HepG2 (cell line): Measurements from ENCODE around the gene WNT10A. TPM values are rescaled to one million over a fixed set of nuclear protein-coding genes. Genes with fewer than 3 reads are reported as not detected.

Experiments used
- ATAC-seq: fragments of 200-7000 bp; cut with Tn5 transposase; 3 replicates; pipeline ENCODE4 v1.9.1; 2020; ENCODE audit warnings: mild to moderate bottlenecking, moderate library complexity
- BruUV-seq: library from RNA; stranded (reverse); fragments of 400-500 nt; replicated peaks from 2 replicates; lab custom pipeline; 2021; lab: Mats Ljungman, UMichigan
- CTCF ChIA-PET: fragments of 300-600 bp; formaldehyde crosslinking; extraction: SDS; loops from one replicate; lab custom pipeline; 2021; ENCODE audit warnings: low total read pairs, inconsistent platforms, low intra/inter-chr PET ratio; lab: Yijun Ruan, JAX
- POLR2A ChIA-PET: fragments of 350-600 bp; sonication (Branson Sonifier 250); formaldehyde crosslinking; loops from one replicate; lab custom pipeline; 2020; ENCODE audit warnings: antibody characterized with exemption, inconsistent platforms; lab: Yijun Ruan, JAX
- DNase-seq: peaks from one replicate; pipeline ENCODE4 v3.0.0-alpha.2; 2015; ENCODE audit warnings: low spot score
- FAIRE-seq: peaks from 3 replicates; lab custom pipeline; 2011; peaks lifted over from hg19 to GRCh38; lab: Jason Lieb, UNC
- H2AFZ ChIP-seq: one replicate; pipeline ENCODE4 v1.6.1; 2011; ENCODE audit warnings: low read length, inconsistent platforms
- H3K27ac ChIP-seq: fragments of 300-600 bp; 3 replicates; pipeline ENCODE4 v1.8.0; 2011; ENCODE audit warnings: mixed run types, mild to moderate bottlenecking, mixed read lengths, low read length, inconsistent platforms; ENCODE audit not compliant: insufficient read depth; ENCODE audit errors: extremely low read length
- H3K27me3 ChIP-seq, 2 experiments: fragments of 200-600 bp in 1 of 2; 2 replicates in 1 of 2; 3 replicates in 1 of 2; pipeline versions ENCODE4 v1.6.0 to v1.8.0; 2011; ENCODE audit warnings: low read length in 2 of 2, mild to moderate bottlenecking in 2 of 2, moderate library complexity in 2 of 2, inconsistent platforms in 1 of 2; ENCODE audit not compliant: insufficient read depth in 2 of 2, control insufficient read depth in 1 of 2
- H3K36me3 ChIP-seq, 2 experiments: fragments of 200-600 bp in 1 of 2; replicated peaks in 1 of 2; 2 replicates in 1 of 2; 3 replicates in 1 of 2; pipeline versions ENCODE4 v1.5.1 to v1.8.0; 2011; ENCODE audit warnings: low read length in 2 of 2, inconsistent platforms in 1 of 2; ENCODE audit not compliant: insufficient read depth in 2 of 2, control insufficient read depth in 1 of 2
- H3K4me1 ChIP-seq: 2 replicates; pipeline ENCODE4 v1.5.1; 2012; ENCODE audit warnings: low read length, inconsistent platforms; ENCODE audit not compliant: insufficient read depth
- H3K4me2 ChIP-seq: 2 replicates; pipeline ENCODE4 v1.6.0; 2011; ENCODE audit warnings: low read depth, low read length, inconsistent platforms
- H3K4me3 ChIP-seq, 3 experiments: fragments of 200-600 bp in 1 of 3; sonication (generic), shearing (Covaris generic) in 1 of 3; replicated peaks in 1 of 3; 2 replicates each; pipeline ENCODE4 v1.5.1; 2011 to 2016; ENCODE audit warnings: low read length in 3 of 3, inconsistent platforms in 2 of 3, low read depth in 2 of 3, mild to moderate bottlenecking in 2 of 3, control low read depth in 1 of 3, mixed read lengths in 1 of 3; ENCODE audit not compliant: insufficient read depth in 1 of 3
- H3K79me2 ChIP-seq: one replicate; pipeline ENCODE4 v1.6.1; 2011; ENCODE audit warnings: low read length, inconsistent platforms; ENCODE audit not compliant: insufficient read depth
- H3K9ac ChIP-seq: 2 replicates; pipeline ENCODE4 v1.6.0; 2011; ENCODE audit warnings: mild to moderate bottlenecking, low read depth, low read length, inconsistent platforms; ENCODE audit not compliant: insufficient read depth
- H3K9me3 ChIP-seq: 2 replicates; pipeline ENCODE4 v1.5.1; 2012; ENCODE audit warnings: mild to moderate bottlenecking, low read length
- H4K20me1 ChIP-seq: 2 replicates; pipeline ENCODE4 v1.6.0; 2011; ENCODE audit warnings: inconsistent platforms, mild to moderate bottlenecking, low read length, moderate library complexity; ENCODE audit not compliant: insufficient read depth
- CBFB ChIP-seq: sonication (generic); formaldehyde crosslinking; IDR thresholded peaks from 2 replicates; pipeline ENCODE4 v1.4.0; 2020; ENCODE audit warnings: missing genetic modification reagents
- CREB1 ChIP-seq, 2 experiments: fragments of 450-650 bp in 1 of 2; IDR thresholded peaks; 2 replicates each; pipeline ENCODE4 v1.6.1; 2016 to 2017; ENCODE audit warnings: control low read depth in 1 of 2, mild to moderate bottlenecking in 1 of 2, missing compliant biosample characterization in 1 of 2, missing genetic modification characterization in 1 of 2
- DNMT1 ChIP-seq: sonication (generic); formaldehyde crosslinking; IDR thresholded peaks from 2 replicates; pipeline ENCODE4 v1.5.1; 2020; ENCODE audit warnings: mild to moderate bottlenecking, missing genetic modification reagents
- EZH2 ChIP-seq: conservative IDR thresholded peaks from 2 replicates; pipeline ENCODE4 v1.6.1; 2012; ENCODE audit warnings: mild to moderate bottlenecking, low read depth, low read length, moderate library complexity
- GLI4 ChIP-seq: sonication (generic); formaldehyde crosslinking; IDR thresholded peaks from 2 replicates; pipeline ENCODE4 v1.5.1; 2020; ENCODE audit warnings: missing genetic modification reagents, mild to moderate bottlenecking, moderate library complexity, borderline replicate concordance
- HNRNPLL ChIP-seq: fragments of 200-400 bp; formaldehyde crosslinking; IDR thresholded peaks from 2 replicates; pipeline ENCODE4 v1.6.1; 2017; ENCODE audit warnings: mild to moderate bottlenecking, low read depth, low read length; ENCODE audit not compliant: poor library complexity, severe bottlenecking
- HNRNPUL1 ChIP-seq: fragments of 200-400 bp; formaldehyde crosslinking; IDR thresholded peaks from 2 replicates; pipeline ENCODE4 v1.6.1; 2017; ENCODE audit warnings: low read depth, mild to moderate bottlenecking, low read length, moderate library complexity
- ISL2 ChIP-seq: sonication (generic); formaldehyde crosslinking; IDR thresholded peaks from 2 replicates; pipeline ENCODE4 v1.5.0; 2020; ENCODE audit warnings: missing genetic modification reagents
- ZNF121 ChIP-seq: sonication (generic); formaldehyde crosslinking; IDR thresholded peaks from 2 replicates; pipeline ENCODE4 v1.5.0; 2020; ENCODE audit warnings: mild to moderate bottlenecking, missing genetic modification reagents
- ZNF430 ChIP-seq: sonication (generic); formaldehyde crosslinking; IDR thresholded peaks from 2 replicates; pipeline ENCODE4 v1.9.0; 2021; ENCODE audit warnings: mild to moderate bottlenecking, missing genetic modification reagents
- ZNF512 ChIP-seq: sonication (generic); formaldehyde crosslinking; IDR thresholded peaks from 2 replicates; pipeline ENCODE4 v1.4.0; 2020; ENCODE audit warnings: mild to moderate bottlenecking, missing genetic modification reagents
- ZNF800 ChIP-seq: sonication (generic); formaldehyde crosslinking; IDR thresholded peaks from 2 replicates; pipeline ENCODE4 v1.4.0; 2020; ENCODE audit warnings: missing genetic modification reagents
- ZSCAN20 ChIP-seq: sonication (generic); formaldehyde crosslinking; IDR thresholded peaks from 2 replicates; pipeline ENCODE4 v1.4.0; 2020; ENCODE audit warnings: missing genetic modification reagents, mild to moderate bottlenecking, borderline replicate concordance
- WGBS: methylation state at CpG from one replicate; pipeline ENCODE4 v1.1.6; 2017; ENCODE audit warnings: low lambda C conversion rate; 5-methylcytosine and 5-hydroxymethylcytosine counted together
- in situ Hi-C: cut with HindIII; loops from 2 replicates; pipeline ENCODE4 v1.10.0; 2017; ENCODE audit warnings: low pct_unique_long_range_greater_than_20kb; ENCODE audit not compliant: extremely low pct_ligation_motif_present
- intact Hi-C: fragments of 100-400 bp; cut with micrococcal nuclease; formaldehyde crosslinking; loops from one replicate; pipeline ENCODE4 v1.10.0; 2022; ENCODE audit not compliant: unreplicated experiment
- polyA plus RNA-seq, 8 experiments: library from polyadenylated mRNA; depleted of rRNA in 3 of 8; stranded (reverse) in 7 of 8; unstranded in 1 of 8; fragments of >200 nt; fragmentation: Illumina TruSeq in 4 of 8; extraction: Trizol in 4 of 8; gene quantifications; 2 replicates each; pipeline versions ENCODE4 v1.2.1 to v1.2.3, GENCODE V29; 2011 to 2016; ENCODE audit warnings: low read depth in 4 of 8, missing spikeins in 1 of 8, mixed read lengths in 1 of 8; ENCODE audit not compliant: insufficient read depth in 1 of 8
- total RNA-seq, 5 experiments: library from RNA; depleted of rRNA; stranded (reverse); fragments of >200 nt; fragmentation: Illumina TruSeq; extraction: Trizol; gene quantifications; 2 replicates each; pipeline ENCODE4 v1.2.3, GENCODE V29; 2016; ENCODE audit warnings: low read depth in 1 of 5

Gene WNT10A
- total and polyA plus RNA-seq, 2 of the 13 experiments (the other 11 are each of a cell fraction or from before 2014, with no cell fraction given), result 0.03 TPM; not detected in 1

DNA sequence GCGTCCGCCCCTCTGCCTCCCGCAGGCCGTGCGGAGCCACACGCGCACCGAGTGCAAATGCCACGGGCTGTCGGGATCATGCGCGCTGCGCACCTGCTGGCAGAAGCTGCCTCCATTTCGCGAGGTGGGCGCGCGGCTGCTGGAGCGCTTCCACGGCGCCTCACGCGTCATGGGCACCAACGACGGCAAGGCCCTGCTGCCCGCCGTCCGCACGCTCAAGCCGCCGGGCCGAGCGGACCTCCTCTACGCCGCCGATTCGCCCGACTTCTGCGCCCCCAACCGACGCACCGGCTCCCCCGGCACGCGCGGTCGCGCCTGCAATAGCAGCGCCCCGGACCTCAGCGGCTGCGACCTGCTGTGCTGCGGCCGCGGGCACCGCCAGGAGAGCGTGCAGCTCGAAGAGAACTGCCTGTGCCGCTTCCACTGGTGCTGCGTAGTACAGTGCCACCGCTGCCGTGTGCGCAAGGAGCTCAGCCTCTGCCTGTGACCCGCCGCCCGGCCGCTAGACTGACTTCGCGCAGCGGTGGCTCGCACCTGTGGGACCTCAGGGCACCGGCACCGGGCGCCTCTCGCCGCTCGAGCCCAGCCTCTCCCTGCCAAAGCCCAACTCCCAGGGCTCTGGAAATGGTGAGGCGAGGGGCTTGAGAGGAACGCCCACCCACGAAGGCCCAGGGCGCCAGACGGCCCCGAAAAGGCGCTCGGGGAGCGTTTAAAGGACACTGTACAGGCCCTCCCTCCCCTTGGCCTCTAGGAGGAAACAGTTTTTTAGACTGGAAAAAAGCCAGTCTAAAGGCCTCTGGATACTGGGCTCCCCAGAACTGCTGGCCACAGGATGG, 7.1 kb upstream of the WNT10A start:
- ChIA-PET POLR2A (no interaction called here), CTCF (no interaction called here)
- Histone ChIP-seq H3K27me3 (peaks cover 13 to 94% of the 10 kb centered on the region in 2 experiments; a peak in 4 of 5 replicates), H2AFZ (no peak overlapping the region), H3K4me3 (no peak overlapping the region), H3K9me3 (no peaks in the 10 kb centered on the region), H3K36me3 (no peaks in the 10 kb centered on the region), H3K4me2 (no peak overlapping the region), H3K9ac (no peak overlapping the region), H3K4me1 (no peaks in the 10 kb centered on the region; the same call in 1 of the 2 replicates), H3K27ac (no peak overlapping the region), H4K20me1 (peaks cover 3% of the 10 kb centered on the region; the same call in 1 of the 2 replicates), H3K79me2 (no peaks in the 10 kb centered on the region)
- in situ Hi-C loops, result no loop called here
- intact Hi-C loops, result no loop called here
- ATAC-seq (peak; percentile 19), FAIRE-seq (no peak), DNase-seq (no peak)
- WGBS, result 30% methylated on average over 56 of the region's 86 CpGs
- TF ChIP-seq CREB1 (IDR thresholded peaks at IDR 0.05) (no peak), CREB1 (CRISPR knock-in tag; IDR thresholded peaks at IDR 0.05) (no peak), ZNF121 (CRISPR knock-in tag) (no peak), ZNF800 (peak; percentile 72; the same call in 1 of the 2 replicates), HNRNPUL1 (no peak), CBFB (CRISPR knock-in tag) (no peak), EZH2 (peak; percentile 38; the same call in 1 of the 2 replicates), ZNF512 (no peak), GLI4 (CRISPR knock-in tag) (no peak), HNRNPLL (peak; percentile 41), ISL2 (CRISPR knock-in tag) (no peak), ZNF430 (CRISPR knock-in tag) (no peak), DNMT1 (no peak), ZSCAN20 (CRISPR knock-in tag) (no peak)
- no TSS peak for BruUV-seq
